Stimulated activated CD8-positive, alpha-beta memory T cell treated with anti-CD3 and anti-CD28 coated beads, Interleukin-12 subunit alpha, Interleukin-12 subunit beta, amount 100 ng/mL, for 1 hour (primary cell): Measurements from ENCODE around the gene CLCF1.
"Not testable (repeated sequence)": the region's sequence is repeated elsewhere in the genome, so short reads cannot be mapped to it uniquely, and the experiment has no call there.

Experiments
- DNase-seq: peaks from one replicate; pipeline ENCODE4 v3.0.0-alpha.2; 2020; ENCODE audit warnings: low read depth

The CLCF1 gene

GRCh38 chr11:67322049-67322448 is 51.3 kb downstream of the CLCF1 start:
- DNase-seq: no peak

DNA sequence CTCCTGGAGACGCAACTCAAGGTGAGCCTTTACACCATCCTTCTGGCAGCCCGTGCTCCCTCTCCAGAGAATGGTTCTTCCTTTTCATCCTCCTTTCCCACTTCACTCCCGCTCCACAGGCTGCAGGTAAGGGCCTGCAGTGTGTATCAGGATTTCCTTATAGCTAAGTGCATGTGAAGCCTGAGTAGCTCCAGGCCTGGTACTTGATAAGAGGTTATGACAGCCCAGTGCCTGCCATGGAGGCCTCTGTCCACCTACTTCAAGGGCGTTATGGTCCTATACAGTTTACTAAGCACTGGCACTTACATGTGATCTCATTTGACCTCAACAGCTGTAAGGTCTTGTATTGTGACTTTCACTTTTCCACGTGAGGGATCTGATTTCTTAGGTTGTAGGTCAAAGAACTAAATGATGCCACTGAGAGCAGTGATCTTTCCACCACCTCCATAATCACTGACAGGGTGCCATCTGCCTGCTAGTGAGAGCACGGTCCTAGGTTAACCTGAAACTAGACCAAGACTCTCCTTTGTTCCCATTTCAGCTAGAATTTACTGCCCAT is 52.0 kb downstream of the CLCF1 start:
- no peak for DNase-seq

DNA sequence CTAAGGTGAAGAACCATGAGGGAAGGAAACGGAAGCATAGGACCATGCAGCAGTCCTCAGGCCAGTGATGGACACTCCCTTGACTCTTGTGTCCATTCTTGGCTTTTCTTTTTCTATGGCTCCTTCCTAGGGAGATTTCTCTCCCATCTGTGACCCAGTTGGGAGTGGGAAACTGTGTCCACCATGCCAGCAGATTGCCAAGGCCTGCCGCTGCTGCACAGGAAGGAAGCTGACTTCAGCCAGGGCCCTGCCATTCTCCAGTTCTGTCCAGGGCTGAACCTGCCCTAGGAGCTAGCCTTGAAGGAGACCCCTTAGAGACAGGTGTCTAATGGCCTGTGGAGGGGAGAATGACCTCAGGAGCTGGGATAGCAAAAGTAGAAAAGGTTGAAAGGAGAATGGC is 52.7 kb downstream of the CLCF1 start:
- DNase-seq: no peak

GRCh38 chr11:67320011-67320410 is 53.4 kb downstream of the CLCF1 start:
- DNase-seq: no peak

DNA sequence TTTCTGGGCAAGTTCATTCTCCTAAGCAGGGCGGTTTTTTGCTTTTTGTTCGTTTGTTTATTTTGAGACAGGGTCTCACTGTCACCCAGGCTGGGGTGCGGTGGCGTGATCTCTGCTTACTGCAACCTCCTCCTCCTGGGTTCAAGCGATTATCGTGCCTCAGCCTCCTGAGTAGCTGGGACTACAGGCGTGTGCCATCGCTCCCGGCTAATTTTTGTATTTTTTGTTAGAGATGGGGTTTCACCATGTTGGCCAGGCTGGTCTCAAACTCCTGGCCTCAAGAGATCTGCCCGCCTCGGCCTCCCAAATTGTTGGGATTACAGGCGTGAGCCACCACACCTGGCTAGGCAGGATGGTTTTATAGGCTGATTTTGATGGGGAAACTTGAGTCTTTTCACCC is 54.5 kb downstream of the CLCF1 start:
- not testable (repeated sequence) for DNase-seq

DNA sequence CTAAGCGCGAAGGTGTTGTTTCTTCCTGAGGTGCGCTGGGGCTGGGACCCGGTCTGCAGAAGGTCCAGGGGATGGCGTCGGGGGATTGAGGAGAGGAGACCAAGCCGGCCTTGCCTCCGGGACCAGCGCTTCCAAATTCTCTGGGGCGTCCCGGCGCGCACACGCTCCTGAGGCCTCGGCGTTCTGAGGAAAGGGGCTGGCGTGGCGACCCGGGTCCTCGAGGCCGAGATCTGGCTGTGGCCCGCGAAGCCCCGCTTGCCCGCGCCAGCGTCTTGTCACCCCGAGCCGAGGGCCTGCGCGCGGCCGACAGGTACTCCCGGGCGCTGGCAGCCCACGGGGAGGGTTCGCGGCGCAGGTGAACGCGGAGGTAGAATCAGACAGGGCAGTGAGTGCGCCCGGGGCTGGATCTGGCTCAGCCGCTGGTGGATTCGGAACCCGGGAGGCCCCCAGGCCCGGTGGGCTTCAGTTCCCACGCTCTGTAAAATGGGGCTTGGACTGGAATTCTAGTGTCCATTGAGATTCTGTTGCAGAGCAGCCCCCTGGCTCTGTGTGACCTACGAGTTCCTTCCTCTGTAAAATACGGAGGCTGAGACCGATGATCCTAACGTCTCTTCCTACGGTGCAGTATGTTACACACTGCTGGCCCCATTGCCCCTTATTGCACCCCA is 55.4 kb downstream of the CLCF1 start:
- DNase-seq: no peak

DNA sequence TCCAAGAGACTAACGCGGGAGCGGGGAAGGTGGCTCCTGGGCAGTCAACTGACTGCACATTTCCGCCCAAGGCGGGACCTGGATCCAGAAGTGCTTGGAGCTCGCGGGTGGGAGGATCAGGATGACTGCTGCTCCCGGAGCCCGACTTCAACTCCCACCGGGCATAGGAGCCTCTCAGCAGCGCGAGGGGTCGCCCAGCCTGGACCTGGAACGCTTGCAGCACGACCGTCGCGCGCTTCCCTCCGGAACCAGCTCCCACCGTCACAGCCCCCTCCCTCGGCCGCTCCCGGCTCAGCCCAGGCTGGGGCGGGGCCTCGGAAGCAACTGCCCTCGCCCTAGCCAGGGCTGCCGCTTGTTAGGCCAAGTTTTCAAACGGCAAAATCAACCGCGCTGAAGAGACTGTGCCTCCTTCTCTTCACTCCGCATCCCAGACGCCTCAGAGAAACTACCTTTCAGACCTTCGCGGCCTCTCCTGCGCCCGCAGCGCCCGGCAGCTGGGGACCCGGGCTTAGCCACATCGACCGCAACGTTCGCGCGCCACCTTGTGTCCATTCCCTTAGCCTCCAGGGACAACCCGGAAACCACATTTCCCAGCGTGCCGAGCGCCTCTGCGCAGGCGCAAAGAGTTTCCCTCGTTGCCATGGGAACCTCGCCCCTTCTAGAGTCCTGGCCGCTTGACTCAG is 56.1 kb downstream of the CLCF1 start:
- peak; percentile 99 for DNase-seq

- DNase-seq: no peak
Observed at GRCh38 chr11:67316882-67317204, 56.6 kb downstream of the CLCF1 start.

GRCh38 chr11:67315325-67315909 is 58.0 kb downstream of the CLCF1 start:
- DNase-seq: no peak

DNA sequence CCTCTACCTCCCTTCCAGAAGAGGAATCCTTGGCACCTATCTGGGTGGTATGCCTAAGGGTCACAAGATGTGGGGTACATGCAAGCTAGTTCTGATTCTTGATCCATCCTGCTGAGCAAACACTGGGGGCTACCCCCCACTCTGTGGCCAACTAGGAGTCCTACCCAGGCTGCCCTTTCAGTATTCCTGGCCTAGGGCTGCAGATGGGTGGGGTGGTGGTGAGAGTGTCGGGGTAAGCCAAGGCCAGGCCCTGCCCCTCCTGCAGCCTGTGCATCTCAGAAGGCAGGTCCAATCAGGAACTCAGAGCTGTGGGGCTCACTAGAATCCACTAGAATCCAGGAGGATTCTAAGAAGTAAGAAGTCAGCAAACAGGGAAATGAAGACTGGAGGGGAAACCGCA is 59.2 kb downstream of the CLCF1 start:
- no peak for DNase-seq
